ENCODE data around the gene AHNAK. TPM values are rescaled to one million over a fixed set of nuclear protein-coding genes. Genes with fewer than 3 reads are reported as not detected.
"Not testable (repeated sequence)": the region's sequence is repeated elsewhere in the genome, so short reads cannot be mapped to it uniquely, and the experiment has no call there.

AHNAK gene
- total RNA-seq, 1 experiment from 2014 or later: 11.3 TPM

- peak; percentile 97 for DNase-seq (ENCODE audit: low read depth, low spot score)
- in situ Hi-C loops (cut with HindIII; ENCODE audit: low pct_unique_long_range_greater_than_20kb, low sequenced_read_pairs): no loop called here
Measured at GRCh38 chr11:62508336-62509058, 38.1 kb downstream of the AHNAK start.

DNA sequence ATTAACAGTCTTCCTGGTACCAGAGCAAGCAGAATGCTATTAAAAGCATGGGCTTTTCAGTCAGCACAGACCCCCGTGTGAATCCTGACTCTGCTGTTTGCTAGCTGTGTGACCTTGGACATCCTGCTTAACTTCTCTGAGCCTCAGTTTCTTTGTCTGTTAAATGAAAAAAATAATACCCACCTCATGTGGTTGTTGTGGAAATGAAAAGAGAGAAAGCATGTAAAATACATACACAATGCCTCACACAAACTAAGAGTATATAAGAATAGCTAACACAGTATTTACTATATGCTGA is 39.5 kb downstream of the AHNAK start:
- DNase-seq (ENCODE audit: low read depth, low spot score): no peak
- in situ Hi-C loops (cut with HindIII; ENCODE audit: low pct_unique_long_range_greater_than_20kb, low sequenced_read_pairs): no loop called here

DNA sequence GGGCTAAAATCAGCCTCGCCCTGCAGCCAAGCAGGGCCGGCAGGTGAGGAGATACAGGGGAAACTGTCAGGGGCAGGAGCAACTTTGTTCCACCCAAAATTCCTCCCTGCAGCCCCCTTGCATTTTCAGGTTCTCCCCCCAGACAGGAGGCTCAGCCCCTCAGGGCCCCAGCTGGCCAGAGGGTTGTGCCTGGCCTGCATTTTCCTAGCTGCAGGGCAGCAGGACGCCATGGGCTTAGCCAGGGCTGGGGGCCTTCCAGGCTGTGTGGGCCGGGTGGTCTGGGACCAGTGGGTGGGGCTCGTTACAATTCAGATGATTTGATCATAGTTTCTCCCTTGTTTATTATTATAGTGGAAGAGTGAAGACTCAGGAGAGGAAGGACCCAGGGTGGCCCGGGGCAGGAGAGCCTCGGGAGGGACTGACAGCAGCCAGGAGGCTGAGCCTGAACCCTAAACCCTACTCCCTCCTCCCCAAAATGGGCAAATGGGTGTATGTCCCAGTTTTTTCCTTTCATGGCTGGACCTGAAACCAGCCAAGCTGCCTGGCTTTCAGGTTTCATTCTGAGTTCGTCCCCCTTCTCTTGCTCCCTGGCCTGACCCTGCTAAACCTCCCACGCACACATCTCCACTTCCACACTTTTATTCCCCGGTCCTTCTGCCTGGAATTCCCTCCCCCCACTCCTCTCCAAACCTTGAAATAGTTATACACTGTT is 40.0 kb downstream of the AHNAK start:
- in situ Hi-C loops (cut with HindIII; ENCODE audit: low pct_unique_long_range_greater_than_20kb, low sequenced_read_pairs): no loop called here
- DNase-seq (ENCODE audit: low read depth, low spot score): no peak

- in situ Hi-C loops (cut with HindIII; ENCODE audit: low pct_unique_long_range_greater_than_20kb, low sequenced_read_pairs): no loop called here
- no peak for DNase-seq (ENCODE audit: low read depth, low spot score)
Measured at GRCh38 chr11:62505440-62506091, 41.0 kb downstream of the AHNAK start.

DNA sequence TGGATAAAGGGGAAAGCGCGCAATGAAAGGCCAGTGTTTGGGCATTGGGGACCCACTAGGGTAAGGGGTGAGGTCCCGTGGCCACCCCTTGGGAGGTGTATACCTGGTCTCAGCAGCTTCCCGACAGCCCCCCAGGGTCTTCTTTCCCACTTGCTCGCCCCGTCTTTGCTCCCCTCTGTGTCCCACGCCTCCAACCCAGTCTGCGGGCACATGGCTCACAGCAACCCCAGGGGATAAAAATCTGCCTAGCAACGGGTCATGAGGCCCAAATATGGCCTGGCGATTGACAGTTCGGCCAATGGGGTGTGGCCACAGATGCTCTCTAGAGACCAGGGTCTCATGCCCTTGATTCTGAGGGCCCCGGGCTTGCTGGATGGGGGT is 41.6 kb downstream of the AHNAK start:
- in situ Hi-C loops (cut with HindIII; ENCODE audit: low pct_unique_long_range_greater_than_20kb, low sequenced_read_pairs): no loop called here
- peak; percentile 22 for DNase-seq (ENCODE audit: low read depth, low spot score)

GRCh38 chr11:62504158-62504973 is 42.2 kb downstream of the AHNAK start:
- in situ Hi-C loops (cut with HindIII; ENCODE audit: low pct_unique_long_range_greater_than_20kb, low sequenced_read_pairs): no loop called here
- DNase-seq (ENCODE audit: low read depth, low spot score): no peak

GRCh38 chr11:62502030-62502730 is 44.4 kb downstream of the AHNAK start:
- in situ Hi-C loops (cut with HindIII; ENCODE audit: low pct_unique_long_range_greater_than_20kb, low sequenced_read_pairs): no loop called here

GRCh38 chr11:62501432-62501891 is 45.1 kb downstream of the AHNAK start:
- peak; percentile 87 for DNase-seq (ENCODE audit: low read depth, low spot score)
- in situ Hi-C loops (cut with HindIII; ENCODE audit: low pct_unique_long_range_greater_than_20kb, low sequenced_read_pairs): no loop called here

More at GRCh38 chr11:62502030-62502730, 44.4 kb downstream of the AHNAK start:
- DNase-seq (ENCODE audit: low read depth, low spot score): no peak

DNA sequence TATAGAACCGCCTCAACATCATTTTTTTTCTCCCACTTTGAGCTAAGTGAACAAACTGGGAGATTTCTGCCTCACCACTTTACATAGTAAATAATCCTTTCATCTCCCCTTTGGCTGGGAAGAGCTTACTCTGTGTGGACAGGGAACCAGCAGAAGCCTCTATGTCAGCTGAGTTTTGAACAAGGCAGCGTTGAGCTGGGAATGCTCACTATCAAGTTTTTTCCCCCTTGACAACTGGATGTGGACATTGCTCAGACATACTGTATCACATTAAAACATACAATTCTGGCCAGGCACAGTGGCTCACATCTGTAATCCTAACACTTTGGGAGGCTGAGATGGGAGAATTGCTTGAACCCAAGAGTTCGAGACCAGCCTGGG is 46.0 kb downstream of the AHNAK start:
- no peak for DNase-seq (ENCODE audit: low read depth, low spot score)
- in situ Hi-C loops (cut with HindIII; ENCODE audit: low pct_unique_long_range_greater_than_20kb, low sequenced_read_pairs): no loop called here

- no peak for DNase-seq (ENCODE audit: low read depth, low spot score)
- in situ Hi-C loops (cut with HindIII; ENCODE audit: low pct_unique_long_range_greater_than_20kb, low sequenced_read_pairs): no loop called here
Measured at GRCh38 chr11:62499944-62500649, 46.5 kb downstream of the AHNAK start.

- in situ Hi-C loops (cut with HindIII; ENCODE audit: low pct_unique_long_range_greater_than_20kb, low sequenced_read_pairs); DNase-seq (ENCODE audit: low read depth, low spot score): not testable (repeated sequence)
Measured at GRCh38 chr11:62499311-62499943, 47.2 kb downstream of the AHNAK start.

- in situ Hi-C loops (cut with HindIII; ENCODE audit: low pct_unique_long_range_greater_than_20kb, low sequenced_read_pairs): no loop called here
- no peak for DNase-seq (ENCODE audit: low read depth, low spot score)
Measured at GRCh38 chr11:62498492-62499286, 47.9 kb downstream of the AHNAK start.

DNA sequence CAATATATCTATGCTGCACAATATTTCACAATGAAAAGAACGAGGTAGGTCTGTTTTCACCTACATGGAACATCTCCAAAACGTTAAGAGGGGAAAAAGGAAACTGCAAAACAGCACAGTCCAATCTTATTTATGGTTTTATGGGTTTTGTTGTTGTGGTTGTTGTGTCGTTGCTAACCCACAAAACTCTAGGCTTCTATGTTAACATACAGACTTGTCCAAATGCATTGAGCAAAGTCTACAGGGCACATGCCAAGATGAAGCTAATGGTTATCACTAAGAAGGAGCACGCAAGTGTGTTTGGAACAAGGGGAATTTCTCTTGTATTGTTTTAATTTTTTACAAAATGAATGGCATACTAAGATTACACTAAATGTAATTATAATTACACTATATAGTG is 48.6 kb downstream of the AHNAK start:
- DNase-seq (ENCODE audit: low read depth, low spot score): no peak
- in situ Hi-C loops (cut with HindIII; ENCODE audit: low pct_unique_long_range_greater_than_20kb, low sequenced_read_pairs): no loop called here

DNA sequence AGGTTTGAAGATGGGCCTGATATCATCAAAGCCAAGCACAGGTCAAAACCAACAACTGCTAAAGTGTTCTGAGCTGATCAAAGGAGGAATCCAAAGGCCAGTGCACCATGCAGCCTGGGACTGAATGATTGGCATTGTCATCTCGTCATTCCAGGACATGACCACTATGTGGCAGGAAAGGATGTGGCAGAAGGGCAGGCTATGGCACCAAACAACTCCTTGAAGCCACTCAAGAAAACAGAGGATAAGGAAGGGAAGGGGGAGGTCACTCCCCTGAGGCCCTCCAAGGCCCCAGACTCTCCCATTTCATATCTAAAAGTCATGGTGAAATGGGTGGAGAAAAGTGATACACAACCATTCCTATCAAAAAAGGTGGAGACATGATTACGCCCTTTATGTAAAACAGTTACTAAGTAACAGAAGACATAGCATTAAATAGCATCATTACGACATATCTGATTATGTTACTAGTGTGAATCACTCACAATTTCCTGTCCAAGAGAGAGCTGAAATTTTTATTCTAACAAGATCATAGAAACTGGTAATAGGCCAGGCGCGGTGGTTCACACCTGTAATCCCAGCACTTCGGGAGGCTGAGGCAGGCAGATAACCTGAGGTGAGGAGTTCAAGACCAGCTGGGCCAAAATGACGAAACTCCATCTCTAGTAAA is 49.3 kb downstream of the AHNAK start:
- peak; percentile 78 for DNase-seq (ENCODE audit: low read depth, low spot score)
- in situ Hi-C loops (cut with HindIII; ENCODE audit: low pct_unique_long_range_greater_than_20kb, low sequenced_read_pairs): no loop called here

- in situ Hi-C loops (cut with HindIII; ENCODE audit: low pct_unique_long_range_greater_than_20kb, low sequenced_read_pairs): no loop called here
- DNase-seq (ENCODE audit: low read depth, low spot score): no peak
Measured at GRCh38 chr11:62496676-62497075, 49.9 kb downstream of the AHNAK start.

All from SK-MEL-5 (cell line).